Measurements from ENCODE around the gene SLC7A1.
A peak's percentile ranks its signal among the peaks of the same experiment; 100 is the strongest.

Gene SLC7A1

DNA sequence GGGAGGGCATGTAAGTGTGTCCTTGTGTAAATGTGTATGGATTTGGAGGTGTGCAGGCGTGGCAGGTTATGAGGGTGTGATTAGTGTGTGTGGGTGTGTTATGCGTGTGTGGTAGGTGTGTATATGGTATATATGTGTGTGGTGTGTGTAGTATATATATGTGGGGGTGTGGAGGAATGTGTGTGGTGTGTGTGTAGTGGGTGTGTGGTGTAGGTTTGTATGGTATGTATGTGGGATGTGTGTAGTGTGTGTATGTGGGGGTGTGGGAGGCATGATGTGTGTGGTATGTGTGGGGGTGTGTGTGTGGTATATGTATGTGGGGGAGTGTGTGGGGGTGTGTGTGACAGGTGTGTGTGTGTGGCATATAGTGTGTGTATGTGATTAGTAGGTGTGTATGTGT, 104.2 kb downstream of the SLC7A1 start:
- DNase-seq, result no peak

GRCh38 chr13:29490561-29490885, 105.0 kb downstream of the SLC7A1 start:
- DNase-seq, result no peak

DNA sequence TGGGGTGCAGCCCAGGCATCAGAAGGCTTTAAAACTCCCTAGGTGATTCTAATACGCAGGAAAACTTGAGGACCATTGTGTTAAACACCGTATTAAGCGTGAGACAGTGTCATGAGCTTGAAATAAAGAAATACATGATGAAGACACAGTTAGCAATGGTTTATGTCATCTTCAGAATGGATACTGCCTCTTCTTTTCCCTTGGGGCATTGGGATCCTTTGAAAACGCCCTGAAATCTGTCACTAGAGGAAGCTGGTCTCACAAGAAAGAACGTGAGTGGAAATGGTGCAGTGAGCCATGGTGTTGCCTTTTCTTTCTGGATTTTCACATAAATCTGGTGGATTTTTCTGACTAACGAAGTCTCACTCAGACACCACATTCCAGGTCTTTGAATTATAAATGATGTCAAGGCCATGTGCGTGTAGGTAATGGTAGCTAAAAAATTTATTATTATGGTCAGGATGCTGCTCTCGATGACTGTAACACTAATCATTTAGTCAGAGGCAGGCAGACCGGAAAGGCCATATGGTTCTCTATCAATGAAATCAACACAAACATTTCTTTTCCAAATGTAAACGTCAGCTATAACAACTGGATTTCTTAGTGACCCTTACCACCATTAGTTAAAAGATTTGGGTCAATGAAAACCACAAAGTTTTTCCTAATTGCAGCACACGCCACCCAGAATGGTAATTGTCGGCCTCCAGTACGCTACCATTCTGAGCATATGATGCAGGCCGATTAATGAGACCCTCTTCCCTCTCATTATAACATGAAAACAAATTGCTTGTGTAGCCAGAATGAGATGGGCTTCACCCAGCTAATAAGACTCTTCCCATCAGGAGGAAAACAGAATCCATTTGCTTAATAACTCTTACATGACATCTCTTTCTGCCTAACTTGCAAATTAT, 105.6 kb downstream of the SLC7A1 start:
- no peak for DNase-seq

DNA sequence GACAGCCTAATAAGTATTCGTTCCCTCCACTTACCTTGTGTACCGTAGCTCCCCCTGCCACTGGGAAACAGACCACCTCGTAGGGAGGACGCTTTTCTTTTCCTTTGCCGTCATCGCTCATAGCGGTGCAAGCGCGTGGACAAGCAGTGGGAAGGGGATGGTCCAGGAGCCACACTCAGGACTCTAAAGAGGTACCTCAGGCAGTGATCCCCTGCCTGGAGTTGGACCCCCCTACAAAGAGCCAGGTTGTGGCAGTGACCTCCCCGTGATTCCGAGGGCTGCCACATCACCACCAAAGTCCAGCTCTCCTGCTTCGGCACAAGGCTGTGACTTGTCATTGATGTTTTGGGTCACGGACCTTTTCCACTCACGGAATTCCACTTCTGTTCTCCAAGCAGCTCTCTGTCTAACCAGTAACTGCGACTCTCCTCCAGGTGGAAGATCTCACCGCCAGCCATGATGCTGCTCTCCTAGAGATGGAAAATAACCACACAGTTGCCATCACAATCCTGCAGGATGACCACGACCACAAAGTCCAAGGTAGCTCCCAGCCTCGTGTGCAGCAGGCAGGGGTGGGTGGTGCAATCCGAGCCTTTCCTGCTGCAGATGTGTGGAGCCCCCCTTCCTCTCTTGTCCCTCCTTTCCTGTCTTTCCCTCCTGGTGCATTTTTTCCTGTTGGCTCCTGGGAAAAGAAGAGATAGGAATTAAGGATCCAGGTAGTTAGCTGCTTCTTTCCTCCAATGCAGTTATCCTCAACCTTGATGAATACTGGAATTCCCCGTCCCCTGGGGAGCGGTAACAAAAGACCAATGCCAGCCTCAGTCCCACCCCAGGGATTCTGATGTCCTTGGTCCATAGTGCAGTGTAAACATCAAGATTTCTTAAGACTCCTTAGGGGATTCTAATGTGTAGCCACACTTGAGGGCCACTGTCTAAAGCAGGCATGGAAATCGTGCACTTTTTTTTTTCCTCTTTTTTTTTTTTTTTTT, 107.7 kb downstream of the SLC7A1 start:
- no peak for DNase-seq

- DNase-seq, result no peak
These were observed 108.9 kb downstream of the SLC7A1 start for GRCh38 chr13:29486551-29486950.

DNA sequence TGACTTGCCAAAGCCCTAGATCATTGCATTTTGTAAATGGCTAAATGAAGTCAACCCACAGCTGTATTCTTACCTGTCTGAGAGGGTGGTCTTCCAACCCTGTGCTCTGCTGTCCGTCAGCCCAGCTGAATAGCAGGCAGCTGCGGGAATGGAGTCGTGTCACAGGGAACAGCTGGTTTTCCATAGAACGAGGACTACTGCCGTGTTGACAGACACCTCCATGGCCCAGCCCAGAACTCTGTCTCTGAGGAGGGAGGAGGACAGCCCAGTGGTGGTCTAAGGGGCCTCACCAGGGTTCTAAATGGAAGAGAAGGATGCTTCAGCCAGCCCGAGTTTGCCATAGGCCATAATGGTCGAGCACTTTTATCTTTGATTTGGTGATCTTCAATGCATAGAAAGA, 110.7 kb downstream of the SLC7A1 start:
- DNase-seq, result no peak

DNA sequence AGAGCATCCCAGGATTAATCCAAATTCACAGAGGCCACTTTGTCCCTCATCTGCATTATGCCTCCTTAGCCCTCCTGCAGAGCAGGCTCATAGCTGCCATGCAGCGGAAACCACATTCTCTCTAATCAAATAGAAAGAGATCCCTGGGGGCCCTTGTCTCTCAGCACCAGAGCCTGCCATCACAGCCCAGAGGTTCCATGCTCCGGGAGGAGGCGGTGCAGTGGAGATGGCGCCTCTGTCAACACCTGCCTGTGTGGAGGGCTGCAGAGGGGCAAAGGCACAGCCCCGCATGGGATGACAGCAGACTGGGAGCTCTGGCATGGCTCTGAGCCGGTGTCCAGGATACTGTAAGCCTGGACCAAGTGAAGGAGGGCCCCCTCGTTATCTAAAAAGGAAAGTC, 111.3 kb downstream of the SLC7A1 start:
- no peak for DNase-seq

DNA sequence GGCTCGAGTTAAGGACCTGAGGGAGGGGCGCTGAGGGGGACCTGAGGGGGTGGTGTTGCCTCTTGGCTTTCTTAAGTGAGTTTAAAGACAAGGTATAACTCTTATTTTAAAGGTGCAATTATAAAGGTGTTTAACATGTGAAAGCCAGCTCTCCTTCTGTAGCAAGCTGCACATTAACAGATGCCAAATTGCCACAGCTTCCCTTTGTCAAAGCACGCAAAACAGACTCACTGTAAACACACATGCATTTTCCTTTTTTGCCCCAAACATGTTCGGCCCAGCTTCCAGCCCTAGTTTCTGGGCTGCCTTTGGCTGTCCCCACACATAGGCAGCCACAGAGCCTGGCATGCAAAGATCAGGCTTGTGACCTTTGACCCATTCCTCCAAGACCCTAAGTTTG, 111.9 kb downstream of the SLC7A1 start:
- DNase-seq, result no peak

GRCh38 chr13:29483211-29483610, 112.3 kb downstream of the SLC7A1 start:
- DNase-seq, result no peak

- DNase-seq, result no peak
These were observed 113.0 kb downstream of the SLC7A1 start for GRCh38 chr13:29482504-29482903.

DNA sequence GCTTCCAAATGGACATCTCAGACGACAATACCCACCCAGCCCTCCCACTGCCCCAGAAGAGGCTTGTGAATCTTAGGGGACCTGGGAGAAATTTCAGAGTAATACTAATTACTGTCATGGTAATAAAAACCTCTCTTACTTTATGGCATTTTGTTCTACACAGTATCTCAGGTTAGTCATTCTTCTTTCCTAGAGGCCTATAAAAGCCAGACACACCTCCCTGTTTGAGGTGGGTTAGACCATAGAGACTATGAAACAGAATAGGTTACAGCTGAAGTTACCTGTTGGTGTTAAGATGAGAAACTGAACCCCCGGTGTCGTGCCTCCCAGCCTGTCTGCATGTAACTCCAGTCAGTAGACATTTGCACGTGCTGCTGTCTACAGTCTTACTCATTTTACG, 113.9 kb downstream of the SLC7A1 start:
- no peak for DNase-seq

- DNase-seq, result peak in 1 of 51 donors; percentile 13
These were observed 114.5 kb downstream of the SLC7A1 start for GRCh38 chr13:29480893-29481525.

DNA sequence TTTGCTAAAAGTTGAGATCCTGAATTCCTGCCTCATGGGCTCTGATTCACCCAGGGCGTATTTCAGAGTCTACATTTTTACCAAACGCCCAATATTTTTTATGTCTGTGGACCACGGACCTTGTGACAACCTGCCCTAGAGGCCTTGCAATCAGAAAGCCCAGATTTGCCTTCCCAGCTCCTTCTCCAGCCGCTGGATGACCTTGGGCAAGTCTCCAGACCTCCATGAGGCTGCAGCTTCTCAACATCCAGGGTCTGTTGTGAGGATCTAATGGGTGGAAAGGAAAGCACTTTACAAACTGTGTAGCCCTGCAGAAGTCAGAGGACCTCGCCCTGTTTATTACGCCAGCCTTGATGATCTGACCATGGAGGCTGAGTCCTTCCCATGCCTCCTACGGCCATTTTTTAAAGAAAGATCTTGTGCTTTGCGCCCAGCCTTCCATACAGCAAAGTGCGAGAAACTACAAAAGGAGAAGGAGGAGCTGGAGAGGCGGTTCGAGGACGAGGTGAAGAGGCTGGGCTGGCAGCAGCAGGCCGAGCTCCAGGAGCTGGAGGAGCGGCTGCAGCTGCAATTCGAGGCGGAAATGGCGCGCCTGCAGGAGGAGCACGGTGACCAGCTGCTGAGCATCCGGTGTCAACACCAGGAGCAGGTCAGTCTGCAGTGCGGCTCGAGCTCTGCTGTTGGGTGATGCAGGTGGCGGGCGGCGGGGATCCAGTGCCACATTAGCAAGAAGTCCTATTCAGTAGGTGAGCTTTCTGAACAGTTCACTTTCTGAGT, 115.6 kb downstream of the SLC7A1 start:
- DNase-seq, result no peak

- DNase-seq, result no peak
These were observed 119.4 kb downstream of the SLC7A1 start for GRCh38 chr13:29476046-29476445.

GRCh38 chr13:29474991-29475390, 120.5 kb downstream of the SLC7A1 start:
- DNase-seq, result no peak

DNA sequence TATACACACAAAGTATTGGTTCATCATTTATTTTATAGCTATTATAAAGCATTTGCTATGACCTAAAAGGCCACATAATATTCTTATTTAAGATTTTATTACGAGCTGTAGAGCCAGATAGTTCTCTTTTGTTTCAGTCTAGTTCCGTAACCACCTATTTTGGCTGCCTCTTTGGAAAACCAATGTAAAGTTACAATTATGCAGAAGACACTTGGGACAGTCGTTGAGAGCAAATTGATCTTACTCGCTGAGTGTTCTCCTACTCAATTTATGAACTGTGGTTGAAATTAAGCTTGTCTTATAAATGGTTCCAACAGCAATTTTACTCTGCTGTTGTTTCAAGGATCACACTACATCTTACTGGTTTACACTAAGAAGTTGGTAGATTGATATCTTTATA, 122.3 kb downstream of the SLC7A1 start:
- DNase-seq, result no peak

DNA sequence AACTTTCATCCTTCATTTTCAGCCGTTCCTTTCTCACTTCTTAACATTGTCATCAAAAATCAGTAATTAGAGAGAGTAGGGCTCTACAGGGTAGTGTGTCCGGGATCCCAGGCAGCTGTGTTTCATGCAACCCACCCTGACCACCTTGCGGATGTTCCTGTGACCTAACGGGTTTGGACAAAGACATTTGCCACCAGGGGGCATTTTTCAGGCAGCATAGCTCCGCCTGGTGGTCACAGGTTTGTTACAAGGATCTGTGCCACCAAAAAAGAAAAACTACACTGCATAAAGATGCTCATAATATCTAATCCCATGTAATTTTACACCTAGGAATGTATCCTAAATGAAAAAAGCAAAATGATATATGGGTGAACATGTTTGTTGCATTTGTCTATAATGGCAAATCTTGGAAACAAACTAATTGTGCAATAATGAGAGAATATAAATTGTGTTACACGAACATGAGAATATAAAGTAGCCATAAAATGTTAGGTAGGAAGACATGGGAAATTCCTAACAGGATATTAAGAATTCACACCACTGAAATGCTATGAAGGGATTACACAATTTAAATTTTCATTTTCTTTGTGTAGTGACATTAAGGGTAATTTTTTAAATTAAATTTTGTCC, 123.0 kb downstream of the SLC7A1 start:
- DNase-seq, result no peak

- no peak for DNase-seq
These were observed 123.9 kb downstream of the SLC7A1 start for GRCh38 chr13:29471551-29471950.

GRCh38 chr13:29465741-29466293, 129.7 kb downstream of the SLC7A1 start:
- peak in 2 of 51 donors; percentile 3 to 16 for DNase-seq

DNA sequence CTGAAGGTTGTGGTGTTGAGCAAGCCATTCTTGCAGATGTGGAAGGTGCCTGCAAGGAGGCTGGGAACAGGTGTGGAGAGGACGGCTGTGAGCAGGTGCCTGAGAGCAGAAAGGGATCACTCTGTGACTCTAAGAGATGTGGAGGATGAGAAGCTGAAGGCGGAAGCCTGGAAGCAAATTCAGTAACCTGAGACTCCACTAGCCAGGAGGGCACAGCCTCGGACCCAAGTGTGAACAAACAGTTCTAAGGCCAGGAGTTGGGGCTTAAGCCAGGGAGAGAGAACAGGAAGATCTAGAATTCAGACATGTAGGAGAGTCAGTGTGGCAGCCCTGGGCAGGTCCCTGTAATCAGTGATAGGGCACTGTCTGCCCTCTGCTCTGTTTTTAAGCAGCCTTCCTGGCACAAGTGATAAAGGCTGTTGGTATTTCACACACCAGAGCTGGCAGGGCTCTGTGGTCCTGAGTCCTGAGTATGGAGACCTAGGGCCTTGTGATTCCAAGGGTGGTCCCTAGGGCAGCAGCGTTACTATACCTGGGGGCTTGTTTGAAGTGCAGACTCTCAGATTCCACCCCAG, 131.3 kb downstream of the SLC7A1 start:
- DNase-seq, result no peak
